Measurements from ENCODE around the gene SUSD6.

DNA sequence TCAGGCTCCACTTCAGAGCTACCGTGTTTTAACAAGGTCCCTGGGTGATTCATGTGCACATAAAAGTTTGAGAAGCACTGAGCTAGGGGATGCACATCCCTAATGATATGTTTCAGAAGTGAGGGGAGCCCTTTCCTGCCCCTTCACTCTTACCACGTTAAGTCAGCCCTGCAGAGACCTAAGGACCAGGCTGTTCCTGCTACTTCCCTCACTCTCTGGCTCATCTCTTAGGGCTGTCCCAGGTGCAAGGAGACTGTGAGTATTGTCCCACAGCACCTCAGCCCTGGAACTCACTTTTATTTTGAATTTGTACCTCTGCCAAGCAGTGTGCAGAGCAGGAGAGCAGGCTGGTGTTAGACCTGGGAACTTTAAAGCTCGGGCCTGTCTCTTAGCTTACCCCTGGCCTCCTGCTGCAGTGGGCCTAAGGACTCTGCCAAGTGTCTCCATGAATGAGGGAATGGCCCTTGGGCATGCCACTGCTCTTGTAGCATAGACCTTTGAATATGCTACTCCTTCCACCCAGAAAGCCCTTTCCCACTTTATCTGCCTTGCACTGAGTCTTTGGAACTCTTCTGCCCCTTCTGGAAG lies 11.0 kb upstream of the SUSD6 start:
- TF ChIP-seq CTCF (IDR thresholded peaks at IDR 0.05; ENCODE audit: poor library complexity) (no peak), EZH2phosphoT487 (IDR thresholded peaks at IDR 0.05; ENCODE audit: low read depth, severe bottlenecking, unreplicated experiment) (no peak)
